Rectal smooth muscle tissue (tissue), 1 donor: ENCODE data around the gene FMO5.
"Not testable (repeated sequence)": the region's sequence is repeated elsewhere in the genome, so short reads cannot be mapped to it uniquely, and the experiment has no call there.

Experiments
- H3K27ac ChIP-seq: one replicate; pipeline ENCODE4 v1.7.0; 2013; ENCODE audit warnings: low read depth, low read length, inconsistent platforms
- H3K27me3 ChIP-seq: one replicate; pipeline ENCODE4 v1.7.0; 2013; ENCODE audit warnings: low read length; ENCODE audit not compliant: control insufficient read depth, insufficient read depth
- H3K36me3 ChIP-seq: one replicate; pipeline ENCODE4 v1.7.0; 2013; ENCODE audit warnings: low read length; ENCODE audit not compliant: control insufficient read depth, insufficient read depth
- H3K4me1 ChIP-seq: one replicate; pipeline ENCODE4 v1.7.0; 2013; ENCODE audit warnings: low read length; ENCODE audit not compliant: control insufficient read depth, insufficient read depth
- H3K4me3 ChIP-seq: one replicate; pipeline ENCODE4 v1.7.0; 2013; ENCODE audit warnings: low read length
- H3K9ac ChIP-seq: one replicate; pipeline ENCODE4 v1.7.0; 2013; ENCODE audit warnings: low read length

Gene FMO5

DNA sequence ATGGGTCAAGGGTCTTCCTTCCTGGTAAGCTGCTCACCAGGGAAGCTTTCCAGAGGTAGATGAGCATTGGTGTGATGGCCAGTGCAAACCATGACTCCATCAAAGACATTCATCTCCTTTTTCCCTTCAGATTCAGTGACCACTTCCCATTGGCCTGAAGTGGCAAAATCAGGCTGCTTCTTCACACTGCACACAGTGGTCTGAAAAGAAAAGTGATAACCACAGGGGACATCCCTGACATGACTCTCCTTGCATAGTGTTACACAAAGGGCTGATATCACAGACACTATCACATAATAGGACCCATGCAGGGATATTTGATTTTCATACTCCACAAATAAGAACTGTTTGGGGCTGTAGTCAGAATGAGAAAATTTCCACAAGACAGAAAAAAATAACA is 11.9 kb downstream of the FMO5 start:
- Histone ChIP-seq H3K36me3 (no peaks in the 10 kb centered on the region), H3K27ac (no peak overlapping the region), H3K27me3 (no peaks in the 10 kb centered on the region), H3K4me3 (no peak overlapping the region), H3K4me1 (no peaks in the 10 kb centered on the region), H3K9ac (no peak overlapping the region)

DNA sequence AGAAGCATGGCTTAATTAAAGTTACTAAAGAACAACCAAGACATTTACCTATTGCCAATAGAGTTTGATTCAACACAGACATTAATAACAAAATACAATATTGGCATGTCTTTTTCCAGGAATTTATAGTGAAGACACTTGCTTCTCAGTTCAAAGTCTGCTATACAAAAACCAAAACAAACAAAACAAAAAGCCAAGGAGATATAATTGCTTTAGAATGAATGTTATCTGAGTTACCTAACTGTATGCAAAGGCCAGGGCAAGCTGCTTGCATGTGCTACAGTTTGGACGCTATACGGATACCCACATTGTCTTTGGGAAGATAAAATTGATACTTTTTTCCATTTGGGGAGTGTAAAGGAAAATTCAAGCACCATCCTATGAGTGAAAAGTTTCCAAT is 13.6 kb downstream of the FMO5 start:
- Histone ChIP-seq H3K27ac (no peak overlapping the region), H3K36me3 (no peaks in the 10 kb centered on the region), H3K27me3 (no peaks in the 10 kb centered on the region), H3K9ac (no peak overlapping the region), H3K4me1 (no peaks in the 10 kb centered on the region), H3K4me3 (no peak overlapping the region)

DNA sequence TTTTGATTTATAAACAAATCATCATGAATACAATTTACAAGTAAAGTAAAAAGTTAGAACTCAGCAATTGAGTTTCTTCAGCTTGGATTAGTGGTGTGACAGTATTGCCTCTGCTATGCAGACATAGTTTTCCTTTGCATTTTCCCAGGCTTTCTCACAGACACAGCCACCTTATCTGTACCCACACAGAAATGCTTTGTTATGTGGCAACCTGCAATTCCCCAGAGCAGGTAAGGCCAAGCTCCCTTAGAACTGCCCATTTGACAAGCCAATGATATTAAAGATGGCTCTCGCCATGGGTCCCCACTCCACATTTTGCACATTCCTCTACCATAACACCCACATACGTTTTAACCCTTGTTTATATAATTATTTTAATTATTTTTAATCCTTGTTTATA is 14.2 kb downstream of the FMO5 start:
- Histone ChIP-seq H3K27ac (no peak overlapping the region), H3K36me3 (no peaks in the 10 kb centered on the region), H3K9ac (no peak overlapping the region), H3K4me1 (no peaks in the 10 kb centered on the region), H3K27me3 (no peaks in the 10 kb centered on the region), H3K4me3 (no peak overlapping the region)

DNA sequence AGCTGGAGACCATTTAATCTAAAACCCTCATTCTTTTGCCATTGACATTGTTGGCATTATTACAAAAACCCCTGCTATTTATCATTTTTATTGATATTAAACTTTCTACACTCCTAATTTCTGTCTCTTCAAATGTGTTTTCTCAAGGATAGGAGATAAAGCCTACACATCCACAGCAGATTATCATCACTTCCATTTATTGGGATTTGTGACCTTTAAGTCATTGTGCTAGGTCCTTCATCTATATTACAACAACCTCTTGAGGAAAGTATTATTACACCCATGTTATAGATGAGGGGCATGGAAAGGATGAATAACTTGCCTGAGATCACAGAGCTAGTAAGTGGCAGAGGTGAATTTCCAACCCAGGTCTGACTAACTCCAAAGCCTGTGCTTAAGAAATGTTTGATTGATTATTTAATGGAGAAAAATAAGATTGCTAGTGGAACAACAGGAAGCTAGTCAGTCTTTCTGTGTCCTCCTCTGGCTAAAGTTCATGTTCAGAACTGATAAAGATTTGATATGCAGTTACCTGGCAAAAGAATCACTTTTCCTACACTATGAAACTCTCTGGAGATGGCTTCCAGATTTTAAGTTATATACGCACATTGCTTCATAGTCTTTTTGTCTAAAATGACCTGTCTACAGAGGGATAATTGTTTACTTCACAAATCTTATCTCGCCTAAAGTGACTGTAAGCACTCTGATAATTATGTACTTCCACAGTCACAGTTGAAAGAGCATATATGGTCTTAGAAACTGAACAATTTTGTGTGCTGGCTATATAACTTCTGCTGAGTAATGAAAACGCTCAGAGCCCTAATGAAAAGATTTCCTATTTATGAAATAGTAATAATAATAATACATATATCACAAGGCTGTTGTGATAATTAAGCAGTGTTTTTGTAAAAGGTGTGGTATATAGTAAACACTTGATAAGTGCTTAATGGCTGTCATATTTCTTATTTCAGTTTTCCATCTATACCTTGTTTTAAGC is 15.0 kb downstream of the FMO5 start:
- no peaks in the 10 kb centered on the region for H3K27me3 ChIP-seq
- H3K4me1 ChIP-seq, result no peaks in the 10 kb centered on the region
- H3K9ac ChIP-seq, result no peak overlapping the region
- H3K27ac ChIP-seq, result no peak overlapping the region
- H3K4me3 ChIP-seq, result no peak overlapping the region
- H3K36me3 ChIP-seq, result no peaks in the 10 kb centered on the region

DNA sequence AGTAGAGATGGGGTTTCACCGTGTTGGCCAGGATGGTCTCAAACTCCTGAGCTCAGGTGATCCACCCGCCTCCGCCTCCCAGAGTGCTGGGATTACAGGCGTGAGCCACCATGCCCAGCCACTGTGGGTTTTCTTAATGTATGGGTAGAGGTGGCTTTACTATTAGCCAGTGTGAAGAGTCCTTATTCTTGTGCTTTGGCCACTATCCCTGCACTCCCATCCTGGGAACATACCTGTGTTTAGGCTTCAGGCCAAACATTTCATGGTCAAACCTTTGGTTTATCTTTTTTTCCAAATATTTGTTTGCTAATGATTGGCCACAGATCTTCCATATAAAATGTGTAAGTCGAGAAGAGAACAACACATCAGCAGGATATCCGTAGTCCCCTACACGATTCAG is 16.5 kb downstream of the FMO5 start:
- Histone ChIP-seq H3K36me3 (no peaks in the 10 kb centered on the region), H3K27me3 (no peaks in the 10 kb centered on the region), H3K27ac (no peak overlapping the region), H3K4me1 (no peaks in the 10 kb centered on the region), H3K4me3 (no peak overlapping the region), H3K9ac (no peak overlapping the region)

DNA sequence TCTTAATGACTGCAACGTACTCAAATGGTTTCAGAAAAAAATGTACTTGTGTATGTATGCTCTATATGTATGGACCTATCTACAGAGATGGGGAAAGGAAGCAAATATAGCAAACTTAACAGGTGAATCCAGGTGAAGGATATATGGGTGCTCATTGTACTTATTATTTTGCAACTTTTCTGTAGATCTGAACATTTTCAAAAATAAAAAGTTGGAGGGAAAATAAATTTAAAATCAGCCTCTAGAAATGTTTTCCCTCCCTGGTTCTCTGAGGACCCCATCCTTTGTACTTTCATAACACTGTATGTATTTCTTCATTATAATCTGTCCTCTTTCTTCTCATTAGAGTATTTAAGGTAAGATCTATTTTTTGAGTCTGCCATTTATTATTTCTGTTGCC is 17.9 kb downstream of the FMO5 start:
- H3K36me3 ChIP-seq, result no peaks in the 10 kb centered on the region
- no peaks in the 10 kb centered on the region for H3K4me1 ChIP-seq
- no peak overlapping the region for H3K27ac ChIP-seq
- H3K9ac ChIP-seq, result no peak overlapping the region
- H3K27me3 ChIP-seq, result no peaks in the 10 kb centered on the region
- H3K4me3 ChIP-seq, result no peak overlapping the region

DNA sequence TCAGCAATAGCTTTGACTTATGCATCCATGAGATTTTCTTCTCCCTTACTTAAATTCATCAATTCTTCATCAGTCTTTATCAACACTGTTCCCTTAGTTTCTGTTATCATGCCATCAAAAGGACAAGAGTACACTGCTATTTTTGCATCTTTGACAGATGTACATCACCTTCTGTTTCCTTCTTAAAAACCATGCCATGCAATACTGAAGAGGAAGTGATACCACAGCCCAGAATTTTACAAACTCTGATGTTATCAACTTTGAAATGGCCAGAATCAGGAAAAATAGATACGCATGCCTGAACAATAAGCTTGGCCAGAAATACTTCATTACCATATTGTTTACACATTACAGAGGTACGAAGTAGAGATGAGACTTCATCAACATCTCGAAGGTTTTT is 21.1 kb downstream of the FMO5 start:
- no peaks in the 10 kb centered on the region for H3K36me3 ChIP-seq
- H3K9ac ChIP-seq, result no peak overlapping the region
- H3K27me3 ChIP-seq, result no peaks in the 10 kb centered on the region
- no peak overlapping the region for H3K4me3 ChIP-seq
- H3K27ac ChIP-seq, result no peak overlapping the region
- H3K4me1 ChIP-seq, result no peaks in the 10 kb centered on the region

DNA sequence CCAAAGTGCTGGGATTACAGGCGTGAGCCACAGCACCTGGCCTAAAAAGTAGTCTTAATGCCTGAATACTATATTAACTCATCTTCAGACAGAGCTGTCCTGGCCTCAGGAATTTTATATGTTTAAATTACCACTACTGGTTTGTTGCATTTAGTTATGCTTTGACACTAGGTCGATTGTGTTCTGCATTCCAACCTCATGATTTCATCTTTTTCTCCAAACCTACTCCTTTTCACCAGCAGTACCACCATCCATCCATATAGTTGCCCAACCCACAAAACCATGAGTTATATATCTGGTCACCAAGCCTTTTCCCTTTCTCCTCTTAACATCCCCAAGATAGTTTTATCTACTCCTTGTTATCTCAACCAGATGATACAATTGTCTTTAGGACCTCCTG is 22.6 kb downstream of the FMO5 start:
- Histone ChIP-seq H3K9ac (no peak overlapping the region), H3K4me1 (no peaks in the 10 kb centered on the region), H3K27me3 (no peaks in the 10 kb centered on the region), H3K4me3 (no peak overlapping the region), H3K27ac (no peak overlapping the region), H3K36me3 (no peaks in the 10 kb centered on the region)

DNA sequence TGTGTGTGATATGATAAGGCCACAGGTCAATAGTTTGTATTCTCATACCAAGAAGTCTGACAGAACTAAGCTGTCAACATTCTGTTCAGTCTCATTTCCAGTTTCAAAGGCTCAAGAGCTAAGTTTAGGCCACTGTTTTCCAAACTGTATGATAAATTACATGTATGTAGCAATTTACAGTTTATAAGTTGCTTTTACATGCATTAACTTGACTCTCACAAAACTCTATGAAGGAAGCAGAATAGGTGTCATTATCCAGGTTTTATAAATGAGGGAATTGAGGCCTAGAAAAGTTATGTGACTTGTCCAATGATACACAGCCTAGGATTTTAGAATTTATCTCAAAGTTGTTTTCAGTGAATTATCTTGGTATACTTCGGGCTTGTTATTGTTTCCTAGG is 23.4 kb downstream of the FMO5 start:
- Histone ChIP-seq H3K36me3 (no peaks in the 10 kb centered on the region), H3K27me3 (no peaks in the 10 kb centered on the region), H3K4me1 (no peaks in the 10 kb centered on the region), H3K9ac (no peak overlapping the region), H3K27ac (no peak overlapping the region), H3K4me3 (no peak overlapping the region)

DNA sequence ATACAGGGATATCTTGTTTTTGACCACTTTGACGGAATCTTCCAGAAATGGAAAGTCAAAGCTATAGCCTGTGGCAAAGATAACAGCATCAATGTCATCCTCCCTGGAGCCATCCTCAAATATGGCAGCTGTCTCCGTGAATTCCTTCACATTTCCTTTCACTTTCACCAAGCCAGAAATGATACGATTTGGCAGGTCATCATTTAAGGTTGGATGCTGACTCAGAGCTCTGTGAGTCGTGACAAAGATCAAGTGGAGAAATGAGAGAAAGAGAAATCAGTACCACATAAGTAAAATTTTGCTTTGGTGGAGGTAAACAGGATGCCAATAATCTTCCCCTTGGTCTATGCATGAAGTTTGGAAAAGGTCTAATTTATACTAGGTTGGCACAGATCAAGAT is 23.9 kb downstream of the FMO5 start:
- Histone ChIP-seq H3K36me3 (no peaks in the 10 kb centered on the region), H3K4me3 (no peak overlapping the region), H3K27ac (no peak overlapping the region), H3K27me3 (no peaks in the 10 kb centered on the region), H3K9ac (no peak overlapping the region), H3K4me1 (no peaks in the 10 kb centered on the region)

DNA sequence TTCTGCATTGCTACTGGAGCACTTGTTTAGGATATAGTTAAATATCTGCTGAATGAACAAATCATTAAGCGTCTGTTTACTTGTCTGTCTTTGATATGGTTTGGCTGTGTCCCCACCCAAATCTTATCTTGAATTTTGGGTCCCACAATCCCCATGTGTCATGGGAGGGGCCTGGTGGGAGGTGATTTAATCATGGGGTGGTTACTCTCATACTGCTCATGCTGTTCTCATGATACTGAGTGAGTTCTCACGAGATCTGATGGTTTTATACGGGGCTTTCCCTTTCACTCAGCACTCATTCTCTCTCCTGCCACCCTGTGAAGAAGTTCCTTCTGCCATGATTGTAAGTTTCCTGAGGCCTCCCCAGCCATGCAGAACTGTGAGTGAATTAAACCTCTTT is 27.8 kb downstream of the FMO5 start:
- H3K4me1 ChIP-seq, H3K9ac ChIP-seq, H3K4me3 ChIP-seq, H3K27me3 ChIP-seq, H3K36me3 ChIP-seq, H3K27ac ChIP-seq: not testable (repeated sequence)

DNA sequence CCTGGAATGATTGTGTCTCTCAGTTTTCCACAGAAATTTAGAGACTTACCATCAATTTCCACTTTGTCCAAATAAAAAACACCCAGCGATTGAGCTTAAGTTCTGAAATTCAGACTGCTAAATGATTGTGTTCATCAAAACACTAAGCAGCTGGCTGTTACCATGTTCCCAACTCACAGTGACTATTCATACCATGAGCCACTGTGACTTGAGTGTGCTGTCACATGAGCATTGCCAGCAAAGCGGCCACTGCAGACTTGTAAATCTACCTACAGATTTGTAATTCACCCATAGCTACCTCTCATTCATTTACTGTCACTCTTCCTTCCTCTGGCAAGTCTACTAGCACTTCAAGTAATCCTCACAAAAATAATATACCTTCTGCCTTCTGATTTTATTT is 35.6 kb downstream of the FMO5 start:
- Histone ChIP-seq H3K4me3 (no peak overlapping the region), H3K9ac (no peak overlapping the region), H3K4me1 (no peaks in the 10 kb centered on the region), H3K27me3 (no peaks in the 10 kb centered on the region), H3K36me3 (peaks cover 2% of the 10 kb centered on the region), H3K27ac (no peak overlapping the region)

DNA sequence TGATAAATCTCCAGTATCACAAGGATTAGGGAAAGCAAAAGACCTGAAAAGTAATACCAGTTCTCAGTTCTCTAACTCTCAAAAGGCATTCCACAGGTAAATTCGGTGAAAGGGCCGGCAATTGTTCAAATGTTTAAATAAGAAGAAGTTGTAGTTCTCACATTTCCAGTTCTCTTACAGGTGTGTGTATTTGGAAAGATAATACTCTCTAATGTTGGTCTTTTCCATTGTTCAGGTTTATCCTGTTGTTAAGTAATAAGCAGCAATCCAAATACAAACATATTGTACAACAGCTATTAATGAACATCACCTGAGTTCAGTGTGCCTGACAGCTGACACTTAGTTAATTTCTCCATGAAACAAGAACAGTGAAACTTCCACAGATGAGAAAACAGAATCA is 39.7 kb downstream of the FMO5 start:
- Histone ChIP-seq H3K27me3 (no peaks in the 10 kb centered on the region), H3K27ac (no peak overlapping the region), H3K4me1 (no peaks in the 10 kb centered on the region), H3K4me3 (no peak overlapping the region), H3K36me3 (peaks cover 2% of the 10 kb centered on the region), H3K9ac (no peak overlapping the region)
